Sigmoid colon (tissue), 7 donors: ENCODE results near the gene TIMP3. TPM values are rescaled to one million over a fixed set of nuclear protein-coding genes. Genes with fewer than 3 reads are reported as not detected.
A peak's percentile ranks its signal among the peaks of the same experiment; 100 is the strongest.

Experiments
- DNase-seq: peaks from one replicate; pipeline ENCODE4 v3.0.0-alpha.2; 2019
- H3K27ac ChIP-seq, 4 donors: fragments of 200-600 bp; sonication (generic); one replicate each; pipeline ENCODE4 v1.5.1; 2016 to 2019; ENCODE audit warnings: mild to moderate bottlenecking in 1 of 4
- H3K27me3 ChIP-seq, 3 donors: fragments of 200-600 bp; sonication (generic); one replicate each; pipeline ENCODE4 v1.5.1; 2019; ENCODE audit warnings: mild to moderate bottlenecking in 1 of 3
- H3K36me3 ChIP-seq, 4 donors: fragments of 200-600 bp; sonication (generic); one replicate each; pipeline ENCODE4 v1.5.1; 2016 to 2019
- H3K4me1 ChIP-seq, 4 donors: fragments of 200-600 bp; sonication (generic); one replicate each; pipeline ENCODE4 v1.5.1; 2017 to 2019
- H3K4me3 ChIP-seq, 4 donors: fragments of 200-600 bp; sonication (generic); one replicate each; pipeline ENCODE4 v1.5.1; 2017 to 2019; ENCODE audit warnings: mild to moderate bottlenecking in 2 of 4, moderate library complexity in 1 of 4
- H3K9me3 ChIP-seq, 4 donors: fragments of 200-600 bp in 3 of 4; sonication (generic) in 3 of 4; one replicate each; pipeline versions ENCODE4 v1.5.1 to v1.6.1; 2013 to 2019
- CTCF ChIP-seq, 4 experiments: fragments of 450-650 bp in 3 of 4; fragments of 200-600 bp in 1 of 4; IDR thresholded peaks; one replicate each; pipeline ENCODE4 v1.5.1; 2016 to 2019; ENCODE audit warnings: antibody characterized with exemption in 4 of 4, mild to moderate bottlenecking in 3 of 4, moderate library complexity in 2 of 4
- EP300 ChIP-seq, 4 donors: sonication (generic); formaldehyde crosslinking; IDR thresholded peaks; one replicate each; pipeline ENCODE4 v1.6.1; 2017; ENCODE audit warnings: antibody characterized with exemption in 4 of 4
- POLR2A ChIP-seq, 2 donors: fragments of 450-650 bp; IDR thresholded peaks; one replicate each; pipeline ENCODE4 v1.6.1; 2016; ENCODE audit warnings: antibody characterized with exemption in 2 of 2, mild to moderate bottlenecking in 2 of 2, moderate library complexity in 2 of 2
- POLR2AphosphoS5 ChIP-seq, 4 donors: sonication (generic); formaldehyde crosslinking; IDR thresholded peaks; one replicate each; pipeline ENCODE4 v1.6.1; 2017; ENCODE audit warnings: antibody characterized with exemption in 4 of 4
- WGBS, 2 donors: extraction: QIAGEN DNeasy Blood & Tissue Kit; methylation state at CpG; one replicate each; pipeline ENCODE4 v1.1.7; 2013; 5-methylcytosine and 5-hydroxymethylcytosine counted together
- intact Hi-C: fragments of 100-400 bp; cut with DNase I; formaldehyde crosslinking; loops from one replicate; pipeline ENCODE4 v1.15.1; 2023
- polyA plus RNA-seq, 3 donors: library from polyadenylated mRNA; stranded (reverse); fragments of 200-250 nt; gene quantifications; one replicate each; pipeline ENCODE4 v1.2.3, GENCODE V29; 2013
- total RNA-seq, 4 donors: library from RNA; depleted of rRNA; stranded (reverse); fragments of >200 nt; gene quantifications; one replicate each; pipeline ENCODE4 v1.1.0, GENCODE V29; 2016
- donor health status: healthy with polysubstance abuse.
- donor health status: Bipolar disorder and iron deficiency.
- donor health status: healthy.

TIMP3 gene
- total and polyA plus RNA-seq, 7 donors = 4.6 to 295 (median 120) TPM

- H3K9me3 ChIP-seq = no peaks in the 10 kb centered on the region
- DNase-seq = no peak
- TF ChIP-seq POLR2AphosphoS5 (IDR thresholded peaks at IDR 0.05) (no peak), EP300 (IDR thresholded peaks at IDR 0.05) (no peak), POLR2A (IDR thresholded peaks at IDR 0.05) (no peak), CTCF (IDR thresholded peaks at IDR 0.05) (no peak)
- H3K27me3 ChIP-seq = no peaks in the 10 kb centered on the region
- peaks cover 0 to 27% (median 21%) of the 10 kb centered on the region in 4 donors for H3K4me1 ChIP-seq
- H3K4me3 ChIP-seq = no peak overlapping the region
- H3K36me3 ChIP-seq = no peaks in the 10 kb centered on the region
- H3K27ac ChIP-seq = no peak overlapping the region
- 87 to 94% methylated on average over 2 of the region's 2 CpGs for WGBS, 2 donors
- intact Hi-C loops = no loop called here
Measured at GRCh38 chr22:32786027-32786418, 15.5 kb upstream of the TIMP3 start.

GRCh38 chr22:32788904-32789624 lies 12.4 kb upstream of the TIMP3 start:
- Histone ChIP-seq H3K4me1 (peaks cover 0 to 27% (median 21%) of the 10 kb centered on the region in 4 donors), H3K27me3 (no peaks in the 10 kb centered on the region), H3K9me3 (no peaks in the 10 kb centered on the region), H3K4me3 (no peak overlapping the region), H3K27ac (peak overlapping the region; percentile 62 to 75 (median 69)), H3K36me3 (no peaks in the 10 kb centered on the region)
- peak; percentile 72 for DNase-seq
- intact Hi-C loops = no loop called here
- 69 to 89% methylated on average over 6 of the region's 6 CpGs for WGBS, 2 donors
- TF ChIP-seq POLR2AphosphoS5 (IDR thresholded peaks at IDR 0.05) (peak in 2 of 4 donors; percentile 13 to 35), POLR2A (IDR thresholded peaks at IDR 0.05) (no peak)

- Histone ChIP-seq H3K27ac (peak overlapping the region; percentile 62 to 75 (median 69)), H3K4me1 (peaks cover 0 to 27% (median 21%) of the 10 kb centered on the region in 4 donors), H3K27me3 (no peaks in the 10 kb centered on the region), H3K9me3 (no peaks in the 10 kb centered on the region), H3K36me3 (no peaks in the 10 kb centered on the region), H3K4me3 (no peak overlapping the region)
- WGBS, 2 donors = 68 to 92% methylated on average over 9 of the region's 9 CpGs
- peak; percentile 54 for DNase-seq
- TF ChIP-seq POLR2A (IDR thresholded peaks at IDR 0.05) (no peak), POLR2AphosphoS5 (IDR thresholded peaks at IDR 0.05) (peak in 1 of 4 donors; percentile 6)
- intact Hi-C loops = no loop called here
Measured at GRCh38 chr22:32789797-32790620, 11.5 kb upstream of the TIMP3 start.

GRCh38 chr22:32791056-32791455 lies 10.4 kb upstream of the TIMP3 start:
- no peak for DNase-seq
- Histone ChIP-seq H3K4me3 (no peak overlapping the region), H3K4me1 (peaks cover 0 to 27% (median 19%) of the 10 kb centered on the region in 4 donors), H3K27ac (no peak overlapping the region), H3K9me3 (no peaks in the 10 kb centered on the region), H3K36me3 (no peaks in the 10 kb centered on the region), H3K27me3 (no peaks in the 10 kb centered on the region)
- 23 to 70% methylated on average over 6 of the region's 6 CpGs for WGBS, 2 donors
- intact Hi-C loops = no loop called here
- TF ChIP-seq POLR2AphosphoS5 (IDR thresholded peaks at IDR 0.05) (no peak), EP300 (IDR thresholded peaks at IDR 0.05) (no peak)

- no peaks in the 10 kb centered on the region for H3K27me3 ChIP-seq
- DNase-seq = peak; percentile 24
- intact Hi-C loops = no loop called here
- H3K36me3 ChIP-seq = no peaks in the 10 kb centered on the region
- H3K27ac ChIP-seq = no peak overlapping the region
- no peak overlapping the region for H3K4me3 ChIP-seq
- TF ChIP-seq POLR2A (IDR thresholded peaks at IDR 0.05) (no peak), EP300 (IDR thresholded peaks at IDR 0.05) (no peak), CTCF (IDR thresholded peaks at IDR 0.05) (no peak), POLR2AphosphoS5 (IDR thresholded peaks at IDR 0.05) (no peak)
- H3K9me3 ChIP-seq = no peaks in the 10 kb centered on the region
- 25 to 74% methylated on average over 7 of the region's 7 CpGs for WGBS, 2 donors
- H3K4me1 ChIP-seq = peaks cover 0 to 27% (median 20%) of the 10 kb centered on the region in 4 donors
Measured at GRCh38 chr22:32791485-32791884, 10.0 kb upstream of the TIMP3 start.

- intact Hi-C loops = no loop called here
- H3K4me1 ChIP-seq = peaks cover 0 to 24% (median 21%) of the 10 kb centered on the region in 4 donors
- no peak for DNase-seq
- H3K36me3 ChIP-seq = no peaks in the 10 kb centered on the region
- no peaks in the 10 kb centered on the region for H3K27me3 ChIP-seq
- H3K9me3 ChIP-seq = no peaks in the 10 kb centered on the region
- no peak for TF ChIP-seq EP300 (IDR thresholded peaks at IDR 0.05)
- TF ChIP-seq CTCF (IDR thresholded peaks at IDR 0.05) = no peak
- no peak for TF ChIP-seq POLR2A (IDR thresholded peaks at IDR 0.05)
- TF ChIP-seq POLR2AphosphoS5 (IDR thresholded peaks at IDR 0.05) = no peak
- H3K27ac ChIP-seq = no peak overlapping the region
- H3K4me3 ChIP-seq = no peak overlapping the region
Measured at GRCh38 chr22:32793589-32793988, 7.9 kb upstream of the TIMP3 start.
